HCT116 (cell line): ENCODE results near the gene MPP4.
A peak's percentile ranks its signal among the peaks of the same experiment; 100 is the strongest.

Experiments
- CEBPB ChIP-seq: IDR thresholded peaks from 2 replicates; pipeline ENCODE4 v1.6.1; 2012; ENCODE audit warnings: low read depth
- CTCF ChIP-seq, 3 experiments: fragments of 200-600 bp in 1 of 3; sonication (generic) in 1 of 3; IDR thresholded peaks in 2 of 3; conservative IDR thresholded peaks in 1 of 3; 2 replicates each; pipeline ENCODE4 v1.5.1; 2012 to 2017; ENCODE audit warnings: low read depth in 2 of 3, low read length in 2 of 3, antibody characterized with exemption in 1 of 3, borderline replicate concordance in 1 of 3, control low read depth in 1 of 3, mild to moderate bottlenecking in 1 of 3, mixed read lengths in 1 of 3, mixed run types in 1 of 3, moderate library complexity in 1 of 3; ENCODE audit not compliant: insufficient read depth in 1 of 3
- EZH2 ChIP-seq: fragments of 200-600 bp; sonication (generic); IDR thresholded peaks from 2 replicates; pipeline ENCODE4 v1.6.1; 2017; ENCODE audit warnings: antibody characterized with exemption, mixed run types
- MAX ChIP-seq: IDR thresholded peaks from 2 replicates; pipeline ENCODE4 v1.6.1; 2012
- POLR2A ChIP-seq: IDR thresholded peaks from 2 replicates; pipeline ENCODE4 v1.7.0; 2011; ENCODE audit warnings: borderline replicate concordance; ENCODE audit not compliant: insufficient read depth, insufficient read length; ENCODE audit errors: extremely low read depth
- POLR2AphosphoS5 ChIP-seq: IDR thresholded peaks from 2 replicates; pipeline ENCODE4 v1.6.1; 2011; ENCODE audit warnings: mild to moderate bottlenecking, low read depth, low read length, moderate library complexity
- REST ChIP-seq: IDR thresholded peaks from 2 replicates; pipeline ENCODE4 v1.6.1; 2012; ENCODE audit warnings: low read depth
- SP1 ChIP-seq: IDR thresholded peaks from 2 replicates; pipeline ENCODE4 v1.6.1; 2012; ENCODE audit warnings: low read depth
- TCF7L2 ChIP-seq: IDR thresholded peaks from 2 replicates; pipeline ENCODE4 v1.7.0; 2011; ENCODE audit warnings: borderline replicate concordance, inconsistent platforms; ENCODE audit not compliant: insufficient read depth, insufficient read length; ENCODE audit errors: extremely low read depth
- YY1 ChIP-seq: IDR thresholded peaks from 2 replicates; pipeline ENCODE4 v1.6.1; 2011; ENCODE audit warnings: low read length, low read depth, moderate library complexity, mild to moderate bottlenecking; ENCODE audit not compliant: insufficient replicate concordance; ENCODE audit errors: extremely low read depth
- ZBTB33 ChIP-seq: IDR thresholded peaks from 2 replicates; pipeline ENCODE4 v1.6.1; 2011; ENCODE audit warnings: mild to moderate bottlenecking, low read length, moderate library complexity; ENCODE audit not compliant: insufficient replicate concordance; ENCODE audit errors: extremely low read depth
- ZFX ChIP-seq: fragments of 450-650 bp; IDR thresholded peaks from 2 replicates; pipeline ENCODE4 v1.6.1; 2017
- ZNF274 ChIP-seq: fragments of 200-500 bp; sonication (Bioruptor generic); IDR thresholded peaks from 2 replicates; pipeline ENCODE4 v1.6.1; 2014; ENCODE audit warnings: mild to moderate bottlenecking, low read depth, low read length, inconsistent platforms

- peak; percentile 53 for TF ChIP-seq YY1
- no peak for TF ChIP-seq CTCF (IDR thresholded peaks at IDR 0.05 in 2 of 3, conservative IDR thresholded peaks at IDR 0.05 in 1 of 3; ENCODE audit: borderline replicate concordance in 1 of 3, insufficient read depth in 1 of 3, low read depth in 2 of 3, low read length in 2 of 3)
- peak; percentile 30 for TF ChIP-seq ZBTB33
- peak; percentile 85 for TF ChIP-seq ZFX
- no peak for TF ChIP-seq TCF7L2
- TF ChIP-seq EZH2 = no peak
- TF ChIP-seq REST = no peak
- peak; percentile 79 for TF ChIP-seq POLR2A
- peak; percentile 30; the same call in 1 of the 2 replicates for TF ChIP-seq SP1
- peak; percentile 88 for TF ChIP-seq POLR2AphosphoS5
- no peak for TF ChIP-seq ZNF274
- TF ChIP-seq CEBPB = no peak
- TF ChIP-seq MAX = peak; percentile 57; the same call in 1 of the 2 replicates
Measured at GRCh38 chr2:201642579-201643215, 55.7 kb downstream of the MPP4 start.
